ENCODE data around the gene FUZ.
A peak's percentile ranks its signal among the peaks of the same experiment; 100 is the strongest.

The FUZ gene

GRCh38 chr19:49805822-49806619 lies 7.1 kb downstream of the FUZ start:
- no peak for DNase-seq

DNA sequence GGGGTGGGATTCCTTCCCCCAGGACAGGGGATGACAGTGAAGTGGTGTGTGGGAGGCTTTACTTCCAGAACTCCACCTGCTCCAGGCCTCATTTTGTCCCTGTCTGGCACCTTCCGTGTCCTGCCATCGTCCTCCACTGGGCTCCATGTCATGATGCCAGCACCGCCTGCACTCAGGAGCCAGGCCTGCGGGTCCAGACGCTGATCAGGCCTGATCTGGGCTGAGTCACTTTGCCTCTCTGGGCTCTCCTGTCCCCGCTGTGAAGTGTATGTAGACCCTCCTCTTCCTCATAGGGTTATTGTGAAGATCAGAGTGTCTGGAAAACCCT lies 9.6 kb downstream of the FUZ start:
- DNase-seq: no peak

DNA sequence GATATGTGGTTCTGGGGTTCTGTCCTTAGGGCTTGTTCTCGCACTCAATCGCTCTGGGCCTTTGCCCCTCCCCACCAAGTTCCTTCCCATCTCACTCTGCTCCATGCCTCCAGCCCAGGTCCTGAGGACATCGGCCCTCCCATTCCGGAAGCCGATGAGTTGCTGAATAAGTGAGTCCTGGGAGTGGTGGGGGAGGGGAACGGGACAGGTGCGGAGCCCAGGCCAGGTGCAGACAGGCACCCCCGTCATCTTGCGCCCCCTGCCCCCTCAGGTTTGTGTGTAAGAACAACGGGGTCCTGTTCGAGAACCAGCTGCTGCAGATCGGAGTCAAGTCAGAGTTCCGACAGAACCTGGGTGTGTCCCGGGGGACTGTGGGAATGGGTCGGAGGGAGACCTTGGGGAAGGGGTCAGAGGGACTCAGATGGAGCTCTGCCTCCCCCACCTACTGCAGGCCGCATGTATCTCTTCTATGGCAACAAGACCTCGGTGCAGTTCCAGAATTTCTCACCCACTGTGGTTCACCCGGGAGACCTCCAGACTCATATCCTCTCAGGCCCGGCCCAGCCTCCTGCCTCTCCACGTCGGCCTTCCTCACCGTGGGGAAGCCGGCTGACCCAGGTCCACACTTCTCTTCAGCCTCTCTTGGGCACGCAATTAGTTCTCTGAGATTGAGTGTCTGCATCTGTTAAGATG lies 10.1 kb downstream of the FUZ start:
- no peak for DNase-seq

- DNase-seq: peak; percentile 91
Measured at GRCh38 chr19:49801966-49802661, 11.0 kb downstream of the FUZ start.

DNA sequence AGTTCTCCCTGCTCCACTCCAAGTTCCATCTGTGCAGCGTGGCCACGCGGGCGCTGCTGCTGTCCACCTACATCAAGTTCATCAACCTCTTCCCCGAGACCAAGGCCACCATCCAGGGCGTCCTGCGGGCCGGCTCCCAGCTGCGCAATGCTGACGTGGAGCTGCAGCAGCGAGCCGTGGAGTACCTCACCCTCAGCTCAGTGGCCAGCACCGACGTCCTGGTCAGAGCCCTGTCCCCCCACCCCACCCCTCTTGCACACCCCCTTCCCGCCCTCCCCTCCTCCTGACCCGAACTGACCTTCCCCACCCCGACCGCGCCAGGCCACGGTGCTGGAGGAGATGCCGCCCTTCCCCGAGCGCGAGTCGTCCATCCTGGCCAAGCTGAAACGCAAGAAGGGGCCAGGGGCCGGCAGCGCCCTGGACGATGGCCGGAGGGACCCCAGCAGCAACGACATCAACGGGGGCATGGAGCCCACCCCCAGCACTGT lies 11.6 kb downstream of the FUZ start:
- no peak for DNase-seq

GRCh38 chr19:49800771-49801170 lies 12.3 kb downstream of the FUZ start:
- no peak for DNase-seq

GRCh38 chr19:49799798-49800376 lies 13.2 kb downstream of the FUZ start:
- DNase-seq: no peak

DNA sequence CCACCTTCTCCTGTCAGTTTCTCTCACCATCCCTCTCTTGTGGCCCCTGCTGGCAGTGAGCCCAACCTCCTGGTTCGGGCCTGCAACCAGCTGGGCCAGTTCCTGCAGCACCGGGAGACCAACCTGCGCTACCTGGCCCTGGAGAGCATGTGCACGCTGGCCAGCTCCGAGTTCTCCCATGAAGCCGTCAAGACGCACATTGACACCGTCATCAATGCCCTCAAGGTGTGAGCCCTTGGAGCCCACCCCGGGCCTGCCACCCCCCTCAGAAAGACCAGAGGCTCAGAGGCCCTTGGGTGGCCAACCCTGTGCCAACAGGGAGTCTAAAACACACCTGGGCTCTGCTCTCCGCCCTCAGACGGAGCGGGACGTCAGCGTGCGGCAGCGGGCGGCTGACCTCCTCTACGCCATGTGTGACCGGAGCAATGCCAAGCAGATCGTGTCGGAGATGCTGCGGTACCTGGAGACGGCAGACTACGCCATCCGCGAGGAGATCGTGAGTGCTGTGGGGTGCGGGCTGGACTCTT lies 13.8 kb downstream of the FUZ start:
- no peak for DNase-seq

DNA sequence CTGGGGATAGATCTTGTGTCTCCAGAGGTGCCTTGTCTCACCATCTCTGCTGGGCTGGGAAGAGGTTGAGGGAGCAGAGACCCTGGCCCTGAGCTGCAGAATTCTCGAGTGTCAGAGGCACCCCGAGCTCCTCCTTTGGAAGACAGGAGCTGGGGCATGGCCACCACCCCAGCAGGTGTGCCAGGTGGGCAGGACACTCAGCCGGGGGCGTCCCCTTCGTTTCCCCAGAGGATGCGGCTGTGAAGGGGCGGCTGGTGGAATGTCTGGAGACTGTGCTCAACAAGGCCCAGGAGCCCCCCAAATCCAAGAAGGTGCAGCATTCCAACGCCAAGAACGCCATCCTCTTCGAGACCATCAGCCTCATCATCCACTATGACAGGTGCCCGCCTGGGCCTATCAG lies 14.5 kb downstream of the FUZ start:
- no peak for DNase-seq

DNA sequence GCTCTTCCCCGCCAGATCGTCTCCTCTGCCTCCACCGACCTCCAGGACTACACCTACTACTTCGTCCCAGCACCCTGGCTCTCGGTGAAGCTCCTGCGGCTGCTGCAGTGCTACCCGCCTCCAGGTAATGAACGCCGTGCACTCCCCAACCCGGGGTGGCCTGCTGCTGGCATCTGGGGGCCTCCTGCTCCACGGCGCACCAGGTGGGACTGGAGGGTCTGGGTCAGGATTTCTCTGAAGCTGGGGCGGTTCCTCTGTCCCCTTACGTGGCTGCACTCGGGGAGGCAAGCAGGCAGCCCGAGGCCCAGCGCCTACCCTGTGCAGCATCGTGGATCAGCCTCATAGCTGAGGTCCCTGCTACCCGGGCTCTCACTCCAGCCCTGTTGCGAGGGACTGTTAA lies 17.5 kb downstream of the FUZ start:
- no peak for DNase-seq

GRCh38 chr19:49793561-49793840 lies 19.6 kb downstream of the FUZ start:
- DNase-seq: peak; percentile 18

- DNase-seq: no peak
Measured at GRCh38 chr19:49792829-49793560, 20.1 kb downstream of the FUZ start.

- DNase-seq: no peak
Measured at GRCh38 chr19:49791776-49792445, 21.2 kb downstream of the FUZ start.

DNA sequence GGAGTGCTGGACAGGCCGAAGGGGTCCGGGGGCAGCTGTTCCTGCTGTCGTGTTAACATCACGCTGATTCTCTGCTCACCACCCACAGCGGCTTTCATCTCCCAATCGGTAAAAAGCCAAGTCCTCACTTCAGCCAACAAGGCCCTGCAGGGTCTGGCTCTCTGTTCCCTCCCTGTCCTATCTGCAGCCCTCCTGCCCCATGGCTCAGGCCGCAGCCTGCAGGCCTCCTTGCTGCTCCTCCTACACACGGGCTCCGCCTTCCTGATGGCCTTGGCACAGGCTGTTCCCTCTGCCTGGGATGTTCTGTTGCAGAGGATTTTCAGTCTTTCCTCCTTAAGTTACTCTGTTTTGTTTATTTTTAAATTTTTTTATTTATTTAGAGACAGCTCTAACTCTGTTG lies 22.2 kb downstream of the FUZ start:
- DNase-seq: no peak

DNA sequence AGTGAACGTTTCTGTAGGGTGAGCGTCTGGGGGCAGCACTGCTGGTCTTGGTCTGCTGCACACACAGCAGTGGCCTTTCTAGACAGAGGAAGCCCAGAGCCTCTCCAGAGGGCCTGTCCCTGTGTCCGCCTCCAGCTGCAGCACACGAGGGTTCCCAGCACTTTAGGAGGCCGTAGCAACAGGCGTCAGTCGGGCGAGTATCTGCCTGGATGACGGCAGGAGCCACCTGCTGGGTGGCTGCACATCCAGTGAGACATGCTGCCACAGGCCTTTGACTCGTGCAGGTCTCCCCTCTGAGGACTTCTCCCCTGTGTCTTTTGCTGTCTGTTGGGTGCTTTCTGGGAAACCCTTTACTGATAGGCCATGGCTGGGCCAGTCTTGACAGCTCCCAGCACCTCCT lies 24.2 kb downstream of the FUZ start:
- no peak for DNase-seq

DNA sequence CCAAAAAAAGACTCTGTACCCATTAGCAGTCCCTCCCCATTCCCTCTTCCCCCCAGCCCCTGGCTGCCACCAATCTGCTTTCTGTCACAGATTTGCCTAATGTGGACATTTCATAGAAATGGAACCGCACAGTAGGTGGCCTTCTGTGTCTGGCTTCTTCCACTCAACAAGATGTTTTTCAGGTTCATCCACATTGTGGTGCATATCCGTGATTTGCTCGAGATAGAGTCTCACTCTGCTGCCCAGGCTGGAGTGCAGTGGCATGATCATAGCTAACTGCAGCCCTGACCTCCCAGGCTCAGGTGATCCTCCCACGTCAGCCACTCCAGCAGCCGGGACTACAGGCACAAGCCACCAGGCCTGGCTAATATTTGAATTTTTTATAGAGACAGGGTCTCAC lies 25.3 kb downstream of the FUZ start:
- no peak for DNase-seq

- DNase-seq: peak; percentile 42
Measured at GRCh38 chr19:49786376-49786820, 26.7 kb downstream of the FUZ start.

- no peak for DNase-seq
Measured at GRCh38 chr19:49782515-49782914, 30.6 kb downstream of the FUZ start.

GRCh38 chr19:49781394-49781793 lies 31.7 kb downstream of the FUZ start:
- no peak for DNase-seq

- no peak for DNase-seq
Measured at GRCh38 chr19:49780861-49781260, 32.2 kb downstream of the FUZ start.

DNA sequence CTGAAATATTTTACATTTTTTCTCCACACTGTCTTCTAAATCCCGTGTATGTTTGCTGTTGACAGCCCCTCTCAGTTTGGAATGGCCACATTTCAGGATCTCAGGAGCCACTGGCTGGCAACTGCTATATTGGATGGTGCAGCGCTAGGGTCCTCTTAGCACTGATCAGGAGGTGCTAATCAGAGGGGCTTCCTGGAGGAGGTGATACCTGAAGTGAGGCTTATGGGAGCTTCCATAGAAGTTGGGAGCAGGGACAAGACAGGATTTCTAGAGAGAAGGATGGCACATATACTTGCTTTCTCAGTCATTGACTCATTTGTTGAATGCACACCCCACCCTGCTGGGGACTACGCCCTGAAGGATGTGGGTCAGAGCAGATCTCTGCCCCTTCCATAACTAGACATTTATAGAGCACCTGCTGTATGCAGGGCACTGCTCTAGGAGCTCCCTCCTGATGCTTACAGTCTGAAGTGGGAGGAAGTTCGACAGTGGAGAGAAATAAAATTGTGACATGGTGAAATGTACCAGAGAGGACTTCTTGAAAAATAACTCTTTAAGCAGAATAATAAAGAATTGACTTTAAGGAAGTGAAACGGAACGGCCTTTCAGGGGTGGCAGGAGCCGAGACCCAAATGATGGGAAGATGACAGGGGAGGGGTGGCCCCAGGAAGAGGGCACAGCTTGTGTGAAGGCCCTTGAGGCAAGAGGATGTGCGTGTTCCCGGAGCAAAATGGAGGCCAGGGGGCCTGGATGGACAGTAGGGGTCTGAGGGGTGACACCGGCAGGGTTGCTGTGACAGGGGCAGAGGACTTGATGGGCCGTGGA lies 33.1 kb downstream of the FUZ start:
- DNase-seq: no peak
